Heart right ventricle (tissue), 16 donors: ENCODE data around the gene KRT6C. TPM values are rescaled to one million over a fixed set of nuclear protein-coding genes. Genes with fewer than 3 reads are reported as not detected.
"Not testable (repeated sequence)": the region's sequence is repeated elsewhere in the genome, so short reads cannot be mapped to it uniquely, and the experiment has no call there.

Source experiments
- ATAC-seq, 8 donors: fragments of 200-7000 bp; cut with Tn5 transposase; one replicate each; pipeline ENCODE4 v1.9.1; 2020; ENCODE audit warnings: mild to moderate bottlenecking in 8 of 8, moderate library complexity in 8 of 8, moderate number of reproducible peaks in 1 of 8
- DNase-seq, 2 donors: peaks; one replicate each; pipeline ENCODE4 v3.0.0-alpha.2; 2020
- H3K27ac ChIP-seq, 10 donors: fragments of 200-600 bp; sonication (generic) in 2 of 10; one replicate each; pipeline versions ENCODE4 v1.5.0 to v1.8.0; 2020 to 2022; ENCODE audit warnings: mild to moderate bottlenecking in 3 of 10
- H3K27me3 ChIP-seq, 7 donors: fragments of 200-600 bp; one replicate each; pipeline ENCODE4 v1.8.0; 2021 to 2022; ENCODE audit warnings: mild to moderate bottlenecking in 2 of 7
- H3K36me3 ChIP-seq, 9 donors: fragments of 200-600 bp; sonication (generic) in 1 of 9; one replicate each; pipeline versions ENCODE4 v1.5.0 to v1.8.0; 2020 to 2022; ENCODE audit warnings: mild to moderate bottlenecking in 2 of 9
- H3K4me1 ChIP-seq, 9 donors: fragments of 200-600 bp; sonication (generic) in 1 of 9; one replicate each; pipeline versions ENCODE4 v1.5.0 to v1.8.0; 2020 to 2022; ENCODE audit warnings: mild to moderate bottlenecking in 4 of 9
- H3K4me3 ChIP-seq, 10 donors: fragments of 200-600 bp; sonication (generic) in 2 of 10; one replicate each; pipeline versions ENCODE4 v1.5.0 to v1.8.0; 2020 to 2022; ENCODE audit warnings: mild to moderate bottlenecking in 7 of 10, moderate library complexity in 2 of 10
- H3K9me3 ChIP-seq, 11 donors: fragments of 200-600 bp in 10 of 11; sonication (generic) in 2 of 11; one replicate each; pipeline versions ENCODE4 v1.5.0 to v1.8.0; 2013 to 2022; ENCODE audit warnings: mild to moderate bottlenecking in 2 of 11, control low read depth in 1 of 11, moderate library complexity in 1 of 11
- CTCF ChIP-seq, 9 donors: fragments of 200-600 bp; sonication (generic) in 2 of 9; IDR thresholded peaks; one replicate each; pipeline versions ENCODE4 v1.5.0 to v1.8.0; 2021 to 2022; ENCODE audit warnings: antibody characterized with exemption in 9 of 9, mild to moderate bottlenecking in 5 of 9, moderate library complexity in 1 of 9
- WGBS, 2 donors: extraction: QIAGEN DNeasy Blood & Tissue Kit; methylation state at CpG; one replicate each; pipeline ENCODE4 v1.1.7; 2013; ENCODE audit warnings: inconsistent platforms in 1 of 2; 5-methylcytosine and 5-hydroxymethylcytosine counted together
- intact Hi-C, 10 donors: fragments of 100-400 bp; cut with DNase I; formaldehyde crosslinking; loops; one replicate each; pipeline versions ENCODE4 v1.11.1 to v1.14.2; 2022
- polyA plus RNA-seq, 2 donors: library from polyadenylated mRNA; stranded (reverse); fragments of 200-250 nt; gene quantifications; one replicate each; pipeline ENCODE4 v1.2.3, GENCODE V29; 2013
- total RNA-seq, 10 donors: library from RNA; stranded (reverse); fragmentation: NEBNext Ultra II Directional in 3 of 10; extraction: Animal tissue kit (Norgen Biotek cat#: 25700) in 3 of 10; gene quantifications; one replicate each; pipeline versions ENCODE4 v1.2.1 to v1.2.4, GENCODE V29; 2021 to 2023
- donor health status: Arrhythmogenic right ventricular cardiomyopathy.
- donor health status: ischemic (EF 13 %, LVEDD 7.1; RV severe dilation, severe dysfunction).
- donor health status: healthy with polysubstance abuse.
- donor health status: DM: no; HTN: yes; CAD: no.
- donor health status: DM: no; HTN: no; CAD: no.
- donor health status: ischemic (EF 25% LVEDD 6.9; RV normal size, moderate dysfunction).
- donor health status: ischemic (EF 25% LVEDD 5.7; RV mildly dilated, moderate dysfunction).
- donor health status: healthy.
- donor health status: DM: yes; HTN: yes; CAD: no.
- donor health status: Ischemic cardiomyopathy.
- donor health status: ischemic (EF 35%, LVEDD 5.7; RV mildly dilated, moderate dysfunction).
- donor health status: nonischemic (EF 11% LVEDD 7.7; RV severe dilation, severe dysfunction).
- donor health status: DM: yes; HTN: yes; CAD: no.
- donor health status: PGD.
- donor health status: ischemic (EF 29% LVEDD 5.4; RV normal size, mild dysfunction).
- donor health status: nonischemic (EF 23%, LVEDD 6.1; RV moderate dilation, normal function).

Gene KRT6C
- total and polyA plus RNA-seq, 12 donors, result 0.06 TPM; not detected in 11

GRCh38 chr12:52488736-52489135 lies 15.1 kb upstream of the KRT6C start:
- TF ChIP-seq CTCF (IDR thresholded peaks at IDR 0.05), result no peak
- Histone ChIP-seq H3K27me3 (peaks cover 0 to 38% (median 19%) of the 10 kb centered on the region in 7 donors), H3K4me3 (no peak overlapping the region), H3K27ac (no peak overlapping the region), H3K36me3 (no peaks in the 10 kb centered on the region), H3K4me1 (peaks cover 0 to 1% (median 0%) of the 10 kb centered on the region in 9 donors), H3K9me3 (peaks cover 0 to 11% (median 0%) of the 10 kb centered on the region in 11 donors)
- intact Hi-C loops, result no loop called here
- ATAC-seq, result no peak
- no peak for DNase-seq

GRCh38 chr12:52487744-52488443 lies 14.3 kb upstream of the KRT6C start:
- DNase-seq, ATAC-seq, intact Hi-C loops, H3K4me3 ChIP-seq, H3K36me3 ChIP-seq, H3K27ac ChIP-seq, H3K4me1 ChIP-seq: not testable (repeated sequence)
- Histone ChIP-seq H3K9me3 (peaks cover 0 to 11% (median 0%) of the 10 kb centered on the region in 11 donors), H3K27me3 (peaks cover 0 to 40% (median 20%) of the 10 kb centered on the region in 7 donors)
- WGBS, 2 donors, result 85 to 87% methylated on average over 15 of the region's 15 CpGs

GRCh38 chr12:52487211-52487610 lies 13.6 kb upstream of the KRT6C start:
- Histone ChIP-seq H3K27me3 (peaks cover 0 to 45% (median 24%) of the 10 kb centered on the region in 7 donors), H3K4me1 (no peaks in the 10 kb centered on the region), H3K36me3 (no peaks in the 10 kb centered on the region), H3K4me3 (no peak overlapping the region), H3K27ac (no peak overlapping the region), H3K9me3 (peaks cover 0 to 11% (median 0%) of the 10 kb centered on the region in 11 donors)
- TF ChIP-seq CTCF (IDR thresholded peaks at IDR 0.05), result no peak
- ATAC-seq, result no peak
- intact Hi-C loops, result no loop called here
- 39 to 42% methylated on average over 1 of the region's 1 CpG for WGBS, 2 donors
- no peak for DNase-seq

GRCh38 chr12:52486166-52487105 lies 12.8 kb upstream of the KRT6C start:
- TF ChIP-seq CTCF (IDR thresholded peaks at IDR 0.05), result no peak
- DNase-seq (no peak), ATAC-seq (no peak)
- Histone ChIP-seq H3K4me3 (no peak overlapping the region), H3K9me3 (peaks cover 0 to 11% (median 0%) of the 10 kb centered on the region in 11 donors), H3K27me3 (peaks cover 0 to 43% (median 19%) of the 10 kb centered on the region in 7 donors), H3K36me3 (no peaks in the 10 kb centered on the region), H3K27ac (no peak overlapping the region), H3K4me1 (no peaks in the 10 kb centered on the region)
- WGBS, 2 donors, result 82 to 88% methylated on average over 5 of the region's 5 CpGs
- intact Hi-C loops, result no loop called here
